WERI-Rb-1 (cell line): Measurements from ENCODE around the gene CPLX1.

Experiments
- DNase-seq: peaks from one replicate; pipeline ENCODE4 v3.0.0-alpha.2; 2020
- H3K27ac ChIP-seq: fragments of 250-450 bp; sonication (Bioruptor Pico); 2 replicates; pipeline ENCODE4 v1.5.1; 2020; ENCODE audit warnings: mild to moderate bottlenecking, moderate library complexity
- H3K27me3 ChIP-seq: fragments of 250-450 bp; sonication (Bioruptor Pico); 2 replicates; pipeline ENCODE4 v1.5.1; 2021; ENCODE audit warnings: mild to moderate bottlenecking, low read depth, moderate library complexity; ENCODE audit not compliant: insufficient read depth, severe bottlenecking
- H3K36me3 ChIP-seq: fragments of 250-450 bp; sonication (Bioruptor Pico); 2 replicates; pipeline ENCODE4 v1.5.1; 2020; ENCODE audit warnings: mild to moderate bottlenecking, moderate library complexity
- H3K4me3 ChIP-seq: 2 replicates; pipeline ENCODE4 v1.5.1; 2011; ENCODE audit warnings: low read depth, mild to moderate bottlenecking, control low read depth, low read length
- H3K9me3 ChIP-seq: fragments of 250-450 bp; sonication (Bioruptor Pico); 2 replicates; pipeline ENCODE4 v1.5.1; 2021; ENCODE audit warnings: mild to moderate bottlenecking, moderate library complexity; ENCODE audit not compliant: severe bottlenecking
- CTCF ChIP-seq: IDR thresholded peaks from 2 replicates; pipeline ENCODE4 v1.5.1; 2011; ENCODE audit warnings: low read depth, mild to moderate bottlenecking, control low read depth, inconsistent platforms, low read length

Gene CPLX1

GRCh38 chr4:848803-849477 lies 23.0 kb upstream of the CPLX1 start:
- peaks cover 3% of the 10 kb centered on the region for H3K9me3 ChIP-seq
- TF ChIP-seq CTCF = no peak
- H3K27me3 ChIP-seq = no peaks in the 10 kb centered on the region
- H3K36me3 ChIP-seq = peaks cover 38% of the 10 kb centered on the region
- DNase-seq = no peak
- H3K4me3 ChIP-seq = peak overlapping the region; percentile 41
- H3K27ac ChIP-seq = peak overlapping the region; percentile 92

- peak overlapping the region; percentile 41 for H3K4me3 ChIP-seq
- peak overlapping the region; percentile 92 for H3K27ac ChIP-seq
- no peak for TF ChIP-seq CTCF
- DNase-seq = peak; percentile 92
- peaks cover 3% of the 10 kb centered on the region for H3K9me3 ChIP-seq
- peaks cover 33% of the 10 kb centered on the region for H3K36me3 ChIP-seq
- no peaks in the 10 kb centered on the region for H3K27me3 ChIP-seq
Measured at GRCh38 chr4:848307-848691, 22.4 kb upstream of the CPLX1 start.

- Histone ChIP-seq H3K9me3 (peaks cover 5% of the 10 kb centered on the region), H3K4me3 (peak overlapping the region; percentile 30), H3K36me3 (peaks cover 33% of the 10 kb centered on the region), H3K27me3 (no peaks in the 10 kb centered on the region), H3K27ac (peak overlapping the region; percentile 92)
- DNase-seq = peak; percentile 86
- no peak for TF ChIP-seq CTCF
Measured at GRCh38 chr4:845836-846251, 19.9 kb upstream of the CPLX1 start.

- DNase-seq = peak; percentile 92
- peaks cover 32% of the 10 kb centered on the region for H3K36me3 ChIP-seq
- peak overlapping the region; percentile 92 for H3K27ac ChIP-seq
- no peak for TF ChIP-seq CTCF
- no peaks in the 10 kb centered on the region for H3K27me3 ChIP-seq
- peak overlapping the region; percentile 30 for H3K4me3 ChIP-seq
- peaks cover 5% of the 10 kb centered on the region for H3K9me3 ChIP-seq
Measured at GRCh38 chr4:845233-845835, 19.4 kb upstream of the CPLX1 start.

- no peak for DNase-seq
- TF ChIP-seq CTCF = no peak
- peaks cover 5% of the 10 kb centered on the region for H3K9me3 ChIP-seq
- peak overlapping the region; percentile 30 for H3K4me3 ChIP-seq
- H3K27me3 ChIP-seq = no peaks in the 10 kb centered on the region
- H3K36me3 ChIP-seq = peaks cover 26% of the 10 kb centered on the region
- peak overlapping the region; percentile 92 for H3K27ac ChIP-seq
Measured at GRCh38 chr4:844752-845232, 18.9 kb upstream of the CPLX1 start.
